Renal pelvis (tissue), 4 donors: ENCODE data around the gene CTSF. TPM values are rescaled to one million over a fixed set of nuclear protein-coding genes. Genes with fewer than 3 reads are reported as not detected.
A peak's percentile ranks its signal among the peaks of the same experiment; 100 is the strongest.
"Not testable (repeated sequence)": the region's sequence is repeated elsewhere in the genome, so short reads cannot be mapped to it uniquely, and the experiment has no call there.

Experiments
- DNase-seq: peaks from one replicate; pipeline ENCODE4 v3.0.0-alpha.2; 2013
- polyA plus RNA-seq, 3 donors: library from polyadenylated mRNA; unstranded; fragments of 120-200 nt; gene quantifications; one replicate each; pipeline ENCODE4 v1.2.1, GENCODE V29; 2013; ENCODE audit not compliant: insufficient read length in 3 of 3

The CTSF gene
- polyA plus RNA-seq, 3 donors, result 83.8 to 108 (median 93.4) TPM

- DNase-seq, result no peak
These were observed 24.9 kb upstream of the CTSF start for GRCh38 chr11:66593303-66593635.

GRCh38 chr11:66592457-66593302 lies 24.3 kb upstream of the CTSF start, which contains the start of the genes CCDC87 and CCS:
CCDC87 (minus strand) TSS chr11:66593063; CDS start chr11:66593015, 48 bp downstream.
CCS (plus strand) TSS chr11:66593185; CDS start chr11:66593262, 77 bp downstream.
- peak; percentile 95 for DNase-seq

- DNase-seq, result no peak
These were observed 22.8 kb upstream of the CTSF start for GRCh38 chr11:66591175-66591574.

- no peak for DNase-seq
These were observed 21.7 kb upstream of the CTSF start for GRCh38 chr11:66589996-66590675.

- DNase-seq, result not testable (repeated sequence)
These were observed 20.9 kb upstream of the CTSF start for GRCh38 chr11:66589315-66589714.

- no peak for DNase-seq
These were observed 17.7 kb upstream of the CTSF start for GRCh38 chr11:66586136-66586535.

- not testable (repeated sequence) for DNase-seq
These were observed 17.0 kb upstream of the CTSF start for GRCh38 chr11:66585447-66585846.

- not testable (repeated sequence) for DNase-seq
These were observed 14.2 kb upstream of the CTSF start for GRCh38 chr11:66582565-66583147.

- no peak for DNase-seq
These were observed 12.9 kb upstream of the CTSF start for GRCh38 chr11:66581261-66581660.

- DNase-seq, result no peak
These were observed 12.4 kb upstream of the CTSF start for GRCh38 chr11:66580803-66581202.

- DNase-seq, result peak; percentile 67
These were observed 10.7 kb upstream of the CTSF start for GRCh38 chr11:66579017-66579606.

- no peak for DNase-seq
These were observed 2.4 kb upstream of the CTSF start for GRCh38 chr11:66570850-66571180.

GRCh38 chr11:66570079-66570849 lies 1.9 kb upstream of the CTSF start:
- no peak for DNase-seq

- no peak for DNase-seq
These were observed 670 bp upstream of the CTSF start for GRCh38 chr11:66569076-66569475.

- no peak for DNase-seq
These were observed 651 bp downstream of the CTSF start for GRCh38 chr11:66567787-66568123.

- no peak for DNase-seq
These were observed 2.2 kb downstream of the CTSF start for GRCh38 chr11:66566221-66566620.

GRCh38 chr11:66564984-66565383 lies 3.4 kb downstream of the CTSF start:
- no peak for DNase-seq

GRCh38 chr11:66564538-66564937 lies 3.9 kb downstream of the CTSF start:
- no peak for DNase-seq

GRCh38 chr11:66563832-66564231 lies 4.6 kb downstream of the CTSF start:
- DNase-seq, result no peak

GRCh38 chr11:66562907-66563583 lies 5.4 kb downstream of the CTSF start:
- no peak for DNase-seq

- no peak for DNase-seq
These were observed 6.1 kb downstream of the CTSF start for GRCh38 chr11:66562275-66562674.

GRCh38 chr11:66561975-66562248 lies 6.5 kb downstream of the CTSF start:
- DNase-seq, result no peak
